Thoracic aorta (tissue), 2 donors: Measurements from ENCODE around the gene PLD6. TPM values are rescaled to one million over a fixed set of nuclear protein-coding genes. Genes with fewer than 3 reads are reported as not detected.
"Not testable (repeated sequence)": the region's sequence is repeated elsewhere in the genome, so short reads cannot be mapped to it uniquely, and the experiment has no call there.

Experiments used
- ATAC-seq: fragments of 150-250 bp; one replicate; pipeline ENCODE4 v1.8.0; 2017; ENCODE audit warnings: low read depth; ENCODE audit not compliant: insufficient number of reproducible peaks, low FRiP score
- DNase-seq: peaks from one replicate; pipeline ENCODE4 v3.0.0-alpha.2; 2020; ENCODE audit warnings: low spot score
- H3K27ac ChIP-seq, 2 donors: fragments of 200-600 bp; sonication (generic); 1 replicate in 1 of 2; 2 replicates in 1 of 2; pipeline ENCODE4 v1.5.1; 2016; ENCODE audit warnings: mild to moderate bottlenecking in 2 of 2, moderate library complexity in 2 of 2
- H3K27me3 ChIP-seq: fragments of 200-600 bp; sonication (generic); replicated peaks from 2 replicates; pipeline ENCODE4 v1.6.0; 2016; ENCODE audit warnings: mild to moderate bottlenecking; ENCODE audit not compliant: insufficient read depth
- H3K36me3 ChIP-seq: fragments of 200-600 bp; sonication (generic); one replicate; pipeline ENCODE4 v1.5.1; 2016
- H3K4me1 ChIP-seq, 2 donors: fragments of 200-600 bp; sonication (generic); 1 replicate in 1 of 2; 2 replicates in 1 of 2; pipeline versions ENCODE4 v1.5.1 to v1.6.0; 2016; ENCODE audit warnings: low read depth in 2 of 2, mild to moderate bottlenecking in 1 of 2; ENCODE audit not compliant: control insufficient read depth in 1 of 2
- H3K4me3 ChIP-seq: fragments of 200-600 bp; sonication (generic); 2 replicates; pipeline ENCODE4 v1.5.1; 2016; ENCODE audit warnings: mild to moderate bottlenecking
- H3K9me3 ChIP-seq: fragments of 200-600 bp; sonication (generic); 2 replicates; pipeline ENCODE4 v1.5.1; 2016
- total RNA-seq, 2 donors: library from RNA; depleted of rRNA; stranded (reverse); fragments of >200 nt; gene quantifications; one replicate each; pipeline versions ENCODE4 v1.1.0 to v1.2.3, GENCODE V29; 2016
- TF ChIP-seq, protein P1 (sequence below): fragments of 200-600 bp; sonication (generic); IDR thresholded peaks from one replicate; pipeline ENCODE4 v1.5.1; 2019; ENCODE audit warnings: antibody characterized with exemption

Gene PLD6
- total RNA-seq, 2 donors from 2014 or later, result 0.68 to 5.5 TPM

DNA sequence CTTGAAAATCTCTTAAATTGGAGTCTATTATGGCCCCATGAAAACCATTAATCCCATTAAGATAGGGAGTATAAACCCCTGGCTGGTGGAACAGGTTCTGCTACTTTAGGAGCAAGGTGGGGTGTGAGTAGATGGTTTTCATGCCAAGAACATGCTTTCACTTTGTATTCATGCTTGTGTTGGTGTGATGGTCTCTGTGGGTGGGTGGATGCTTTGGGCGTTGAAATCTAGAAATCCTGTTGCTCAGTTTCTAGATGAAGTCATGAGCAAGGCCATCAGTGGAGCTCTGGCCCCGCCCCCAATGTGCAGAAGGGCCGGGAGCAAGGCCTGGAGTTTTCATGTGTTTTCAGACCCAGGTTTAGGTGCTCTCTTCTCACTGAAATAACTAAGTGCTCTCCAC, 20.1 kb downstream of the PLD6 start:
- TF ChIP-seq, protein P1, sequence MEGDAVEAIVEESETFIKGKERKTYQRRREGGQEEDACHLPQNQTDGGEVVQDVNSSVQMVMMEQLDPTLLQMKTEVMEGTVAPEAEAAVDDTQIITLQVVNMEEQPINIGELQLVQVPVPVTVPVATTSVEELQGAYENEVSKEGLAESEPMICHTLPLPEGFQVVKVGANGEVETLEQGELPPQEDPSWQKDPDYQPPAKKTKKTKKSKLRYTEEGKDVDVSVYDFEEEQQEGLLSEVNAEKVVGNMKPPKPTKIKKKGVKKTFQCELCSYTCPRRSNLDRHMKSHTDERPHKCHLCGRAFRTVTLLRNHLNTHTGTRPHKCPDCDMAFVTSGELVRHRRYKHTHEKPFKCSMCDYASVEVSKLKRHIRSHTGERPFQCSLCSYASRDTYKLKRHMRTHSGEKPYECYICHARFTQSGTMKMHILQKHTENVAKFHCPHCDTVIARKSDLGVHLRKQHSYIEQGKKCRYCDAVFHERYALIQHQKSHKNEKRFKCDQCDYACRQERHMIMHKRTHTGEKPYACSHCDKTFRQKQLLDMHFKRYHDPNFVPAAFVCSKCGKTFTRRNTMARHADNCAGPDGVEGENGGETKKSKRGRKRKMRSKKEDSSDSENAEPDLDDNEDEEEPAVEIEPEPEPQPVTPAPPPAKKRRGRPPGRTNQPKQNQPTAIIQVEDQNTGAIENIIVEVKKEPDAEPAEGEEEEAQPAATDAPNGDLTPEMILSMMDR, result no peak
- H3K36me3 ChIP-seq, result peaks cover 25% of the 10 kb centered on the region
- DNase-seq, result no peak

DNA sequence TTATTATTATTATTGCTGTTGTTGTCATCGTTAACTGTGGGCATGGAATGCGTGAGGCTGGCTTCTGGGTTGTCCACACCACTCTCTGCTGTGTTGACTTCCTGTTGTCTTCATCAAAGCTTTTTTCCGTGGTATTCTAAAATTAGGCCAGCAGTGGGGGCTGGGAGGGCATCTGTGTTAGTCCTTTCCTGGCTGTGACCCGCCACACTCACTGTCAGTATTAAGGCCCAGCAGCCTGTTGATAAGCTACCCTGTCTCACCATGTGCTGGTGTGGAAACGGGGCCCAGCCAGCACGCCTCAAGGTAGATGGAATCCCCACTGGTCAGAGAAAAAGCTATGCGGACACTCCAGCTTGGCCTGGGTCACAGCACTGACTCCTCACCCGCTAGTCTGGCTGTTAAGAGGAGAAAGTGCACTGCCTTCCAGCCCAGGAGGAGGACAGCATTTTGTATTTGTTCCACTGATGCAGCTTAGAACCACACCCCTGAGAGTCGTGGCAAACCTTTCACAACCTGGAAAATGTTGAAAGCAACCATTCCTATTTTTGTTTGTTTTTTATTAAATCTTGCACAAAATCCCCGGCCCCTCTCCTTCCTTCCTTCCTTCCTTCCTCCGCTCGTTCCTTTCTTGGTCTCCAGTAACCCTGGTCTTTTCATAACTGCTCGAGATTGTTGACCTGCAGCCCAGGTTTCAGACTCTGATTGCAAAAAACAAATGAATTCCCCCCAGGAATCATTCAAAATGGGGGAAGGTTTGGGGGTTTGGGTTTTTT, 21.0 kb downstream of the PLD6 start:
- not testable (repeated sequence) for H3K4me3 ChIP-seq, H3K27ac ChIP-seq, DNase-seq, H3K9me3 ChIP-seq, ATAC-seq, H3K27me3 ChIP-seq
- H3K36me3 ChIP-seq, result peaks cover 26% of the 10 kb centered on the region
- H3K4me1 ChIP-seq, result peaks cover 11 to 41% of the 10 kb centered on the region in 2 donors

More for the DNA sequence above, 20.1 kb downstream of the PLD6 start:
- Histone ChIP-seq H3K4me3 (no peak overlapping the region), H3K27ac (no peak overlapping the region), H3K4me1 (peaks cover 17 to 45% of the 10 kb centered on the region in 2 donors), H3K27me3 (no peaks in the 10 kb centered on the region), H3K9me3 (no peaks in the 10 kb centered on the region)
- ATAC-seq, result no peak

DNA sequence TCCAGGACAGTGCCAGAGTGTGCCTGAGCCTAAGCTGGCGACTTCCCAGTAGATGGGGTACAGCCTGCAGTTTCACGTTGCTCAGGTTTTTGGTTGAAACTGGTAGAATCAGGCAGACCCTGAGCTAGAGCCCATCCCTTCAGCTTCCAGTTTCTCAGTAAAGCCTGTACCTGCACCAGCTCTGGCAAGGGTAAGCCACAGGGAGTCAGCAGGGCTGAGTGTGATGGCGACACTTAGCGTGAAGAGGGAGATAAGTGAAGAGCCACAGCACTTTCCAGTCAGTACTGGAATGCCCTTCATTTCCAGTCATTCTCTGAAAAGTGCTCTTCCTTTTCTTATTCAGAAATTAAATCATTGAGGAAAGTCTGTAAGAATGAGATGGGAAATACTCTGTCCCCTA, 22.4 kb downstream of the PLD6 start:
- H3K36me3 ChIP-seq, result peaks cover 25% of the 10 kb centered on the region
- no peak for DNase-seq
- peaks cover 5 to 35% of the 10 kb centered on the region in 2 donors for H3K4me1 ChIP-seq
- no peaks in the 10 kb centered on the region for H3K9me3 ChIP-seq
- H3K27me3 ChIP-seq, result no peaks in the 10 kb centered on the region
- no peak for ATAC-seq
- H3K27ac ChIP-seq, result no peak overlapping the region
- TF ChIP-seq, protein P1, result no peak
- no peak overlapping the region for H3K4me3 ChIP-seq

DNA sequence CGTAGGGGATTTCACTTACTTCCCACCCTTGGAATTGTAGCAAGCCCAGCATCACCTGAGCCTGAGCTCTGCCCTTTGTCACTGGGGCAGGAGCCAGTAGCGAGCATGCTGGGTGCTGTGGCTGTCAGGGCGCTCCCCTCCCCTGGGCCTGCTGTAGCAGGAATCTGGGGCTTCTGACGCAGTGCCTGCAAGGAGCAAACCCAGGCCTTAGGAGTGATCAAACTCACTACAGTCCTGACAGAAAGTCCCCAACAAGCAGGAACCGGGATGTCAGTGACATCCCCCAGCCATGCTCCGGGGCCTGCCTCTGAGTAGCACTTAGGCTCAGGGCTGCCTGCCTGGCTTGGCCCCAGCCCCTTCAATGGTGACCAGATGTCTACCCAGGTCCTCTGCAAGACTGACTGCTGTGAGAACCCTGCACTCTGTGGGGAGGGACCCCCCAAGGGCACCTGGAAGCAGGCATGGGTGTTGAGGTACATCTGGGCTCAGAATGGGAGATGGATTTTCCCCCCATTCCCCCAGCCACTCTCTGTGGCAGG, 23.5 kb downstream of the PLD6 start:
- no peaks in the 10 kb centered on the region for H3K9me3 ChIP-seq
- H3K27me3 ChIP-seq, result no peaks in the 10 kb centered on the region
- TF ChIP-seq, protein P1, result no peak
- H3K36me3 ChIP-seq, result peaks cover 31% of the 10 kb centered on the region
- peaks cover 5 to 35% of the 10 kb centered on the region in 2 donors for H3K4me1 ChIP-seq
- ATAC-seq (no peak), DNase-seq (no peak)
- H3K27ac ChIP-seq, result no peak overlapping the region
- no peak overlapping the region for H3K4me3 ChIP-seq

DNA sequence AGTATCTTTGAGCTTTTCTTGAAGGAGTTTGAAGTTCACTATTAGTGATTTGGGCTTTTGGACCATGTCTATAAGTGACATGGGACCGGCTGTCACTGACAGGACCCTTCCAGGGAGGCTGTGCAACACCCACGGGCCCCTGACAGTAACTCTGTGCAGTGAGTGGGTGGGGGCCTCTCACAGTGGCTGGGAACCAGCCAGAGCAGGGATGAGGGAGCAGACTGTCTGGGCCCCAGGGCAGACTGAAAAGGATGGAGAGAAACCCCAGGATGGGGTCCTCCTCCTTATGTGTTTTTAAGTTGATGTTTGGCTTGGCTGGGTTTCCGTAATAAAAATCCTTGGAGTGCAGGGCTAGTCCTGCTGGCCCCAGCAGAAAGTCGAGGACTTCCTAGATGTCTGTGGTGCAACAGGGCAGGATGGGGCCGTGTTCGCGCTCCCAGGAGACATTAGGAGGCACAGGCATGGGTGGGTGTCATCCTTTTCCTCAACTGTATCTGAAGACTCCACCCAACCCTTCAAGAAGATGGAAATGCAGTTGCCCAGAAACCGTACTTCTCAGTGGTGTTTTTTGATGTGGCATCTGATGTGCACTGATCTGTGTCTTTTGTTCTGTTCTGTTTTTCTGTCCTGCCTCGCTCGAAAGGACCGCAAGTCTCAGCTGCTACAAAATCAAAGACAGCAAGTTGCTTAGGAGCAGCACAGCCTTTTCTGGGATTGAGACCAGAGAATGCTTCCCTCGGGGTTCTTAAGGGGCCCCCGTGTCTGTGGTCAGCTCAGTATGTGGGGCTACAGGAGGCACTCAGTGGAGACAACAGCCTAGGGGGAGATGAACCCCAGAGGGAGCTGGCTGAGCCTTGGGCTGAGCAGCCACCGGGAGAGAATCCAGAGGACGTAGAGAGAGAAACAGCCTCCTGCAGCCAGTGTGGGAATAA, 24.2 kb downstream of the PLD6 start:
- Histone ChIP-seq H3K27me3 (no peaks in the 10 kb centered on the region), H3K36me3 (peaks cover 38% of the 10 kb centered on the region), H3K4me3 (no peak overlapping the region), H3K4me1 (peaks cover 5 to 30% of the 10 kb centered on the region in 2 donors), H3K9me3 (no peaks in the 10 kb centered on the region), H3K27ac (peak overlapping the region; percentile 25 to 58)
- no peak for DNase-seq
- no peak for ATAC-seq
- TF ChIP-seq, protein P1, result no peak
